NCI-H2029 treated with DMSO at 0.1 percent for 48 hours (cell line): ENCODE data around the gene SSBP2.
"Not testable (repeated sequence)": the region's sequence is repeated elsewhere in the genome, so short reads cannot be mapped to it uniquely, and the experiment has no call there.

Experiments used
- DNase-seq: peaks from one replicate; lab custom pipeline; 2025; lab: John Stamatoyannopoulos, UW

SSBP2 gene

GRCh38 chr5:81427566-81427965, 323.3 kb downstream of the SSBP2 start:
- no peak for DNase-seq

- DNase-seq = no peak
These were observed 324.4 kb downstream of the SSBP2 start for GRCh38 chr5:81426359-81427030.

DNA sequence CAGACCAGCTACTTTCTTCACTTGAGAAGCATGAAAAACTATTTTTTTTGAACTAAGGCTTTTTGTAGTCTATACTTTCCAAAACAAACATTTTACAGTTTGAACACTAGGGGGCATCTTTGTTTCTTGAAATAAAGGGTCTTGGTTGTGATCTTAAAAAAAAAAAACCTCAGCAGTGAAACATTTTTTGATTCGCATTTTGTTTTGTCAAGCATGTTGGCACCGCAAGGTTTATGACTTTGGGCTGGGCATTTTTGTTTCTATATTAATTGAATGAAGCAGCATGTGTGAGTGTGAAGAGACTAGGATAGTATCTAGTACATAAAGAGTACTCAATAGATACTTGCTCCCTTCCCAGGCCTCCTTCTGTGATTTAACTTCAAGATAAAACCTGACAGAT, 325.3 kb downstream of the SSBP2 start:
- peak; percentile 79 for DNase-seq

DNA sequence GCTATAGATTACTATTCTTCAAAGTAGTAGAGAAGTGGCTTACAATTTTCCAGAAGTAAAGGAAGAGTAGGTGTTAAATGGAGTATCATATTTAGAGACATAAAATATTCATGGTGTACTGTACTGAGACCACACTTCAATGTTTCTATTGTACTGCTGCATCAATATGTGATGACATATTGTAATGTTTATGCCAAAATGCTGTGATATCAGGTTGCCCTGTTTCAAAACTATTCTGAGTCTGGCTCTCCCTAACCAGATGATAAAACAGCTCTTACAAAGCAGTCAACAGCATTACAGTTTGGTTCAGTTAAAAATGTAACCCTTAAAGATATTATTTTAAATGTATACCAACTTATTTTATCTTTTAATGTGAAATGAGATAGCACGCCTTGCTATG, 326.2 kb downstream of the SSBP2 start:
- DNase-seq = no peak

DNA sequence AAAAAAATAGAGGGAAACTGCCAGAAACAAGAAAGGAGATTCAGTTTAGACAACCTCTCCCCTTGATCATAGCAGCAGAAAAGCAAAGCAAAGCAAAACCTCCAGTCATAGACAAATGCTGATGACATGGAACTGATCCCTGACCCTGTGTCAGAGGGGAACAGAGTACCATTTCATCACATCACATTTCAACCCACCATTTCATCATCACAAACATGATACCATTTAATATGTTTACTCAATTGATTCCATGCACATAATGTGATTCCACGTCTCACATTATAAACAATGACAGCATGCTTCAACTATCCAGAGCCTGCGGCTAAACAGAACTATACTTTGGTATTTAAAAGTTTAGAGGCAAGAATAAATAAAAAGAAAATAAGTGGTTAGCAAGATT, 328.2 kb downstream of the SSBP2 start:
- no peak for DNase-seq

- DNase-seq = no peak
These were observed 330.7 kb downstream of the SSBP2 start for GRCh38 chr5:81420039-81420667.

DNA sequence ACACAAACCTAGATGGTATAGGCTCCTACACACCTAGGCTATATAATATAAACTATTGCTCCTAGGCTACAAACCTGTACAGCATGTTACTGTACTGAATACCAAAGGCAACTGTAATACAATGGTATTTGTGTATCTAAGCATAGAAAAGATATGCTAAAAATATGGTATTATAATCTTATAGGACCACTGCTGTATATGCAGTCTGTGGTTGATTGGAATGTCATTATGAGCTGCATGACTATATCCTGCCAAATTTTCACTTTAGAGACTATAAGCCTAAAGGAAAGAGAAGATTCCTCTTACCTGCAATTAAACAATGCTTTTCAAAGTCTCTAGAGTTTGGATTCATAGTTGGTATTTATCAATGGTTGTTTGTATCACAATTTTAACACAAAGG, 332.3 kb downstream of the SSBP2 start:
- DNase-seq = no peak

DNA sequence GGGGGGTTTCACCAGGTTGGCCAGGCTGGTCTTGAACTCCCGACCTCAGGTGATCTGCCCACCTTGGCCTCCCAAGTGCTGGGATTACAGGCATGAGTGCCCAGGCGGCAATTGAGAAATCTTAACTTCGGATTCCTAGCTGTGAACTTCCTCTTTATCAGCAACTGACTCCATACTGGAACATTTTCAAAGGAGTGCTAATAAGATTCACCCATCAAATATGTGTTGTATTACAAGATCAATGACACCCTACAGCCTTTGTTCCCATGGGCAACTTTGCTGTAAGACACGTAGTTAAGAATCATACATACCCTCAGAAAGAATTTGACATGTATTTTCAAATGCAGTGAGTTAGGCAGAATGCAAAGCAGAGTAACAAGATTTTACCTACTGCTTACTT, 333.8 kb downstream of the SSBP2 start:
- DNase-seq = no peak

DNA sequence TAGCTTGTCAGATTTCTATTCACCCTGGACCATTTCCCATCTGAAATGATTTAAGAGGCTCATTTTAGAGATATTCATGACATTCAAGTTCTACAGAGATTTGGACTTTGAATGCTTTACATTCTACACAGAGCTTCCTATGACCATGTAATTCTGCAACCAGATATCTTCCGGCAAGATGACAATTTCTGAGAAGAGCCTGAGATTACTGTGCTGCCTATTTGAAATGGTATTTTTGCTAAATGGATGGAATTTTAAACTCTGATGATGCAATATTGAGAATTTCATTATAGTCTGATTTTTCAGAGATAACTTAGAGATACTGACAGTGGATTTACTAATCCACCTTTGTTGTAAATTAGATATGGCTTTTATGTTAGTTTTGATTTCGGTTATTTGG, 341.0 kb downstream of the SSBP2 start:
- no peak for DNase-seq

- DNase-seq = no peak
These were observed 341.5 kb downstream of the SSBP2 start for GRCh38 chr5:81409361-81409760.

GRCh38 chr5:81408496-81408895, 342.4 kb downstream of the SSBP2 start:
- DNase-seq = no peak

- DNase-seq = not testable (repeated sequence)
These were observed 343.1 kb downstream of the SSBP2 start for GRCh38 chr5:81407811-81408210.

- no peak for DNase-seq
These were observed 345.6 kb downstream of the SSBP2 start for GRCh38 chr5:81405126-81405891.

- no peak for DNase-seq
These were observed 348.5 kb downstream of the SSBP2 start for GRCh38 chr5:81402192-81402930.

DNA sequence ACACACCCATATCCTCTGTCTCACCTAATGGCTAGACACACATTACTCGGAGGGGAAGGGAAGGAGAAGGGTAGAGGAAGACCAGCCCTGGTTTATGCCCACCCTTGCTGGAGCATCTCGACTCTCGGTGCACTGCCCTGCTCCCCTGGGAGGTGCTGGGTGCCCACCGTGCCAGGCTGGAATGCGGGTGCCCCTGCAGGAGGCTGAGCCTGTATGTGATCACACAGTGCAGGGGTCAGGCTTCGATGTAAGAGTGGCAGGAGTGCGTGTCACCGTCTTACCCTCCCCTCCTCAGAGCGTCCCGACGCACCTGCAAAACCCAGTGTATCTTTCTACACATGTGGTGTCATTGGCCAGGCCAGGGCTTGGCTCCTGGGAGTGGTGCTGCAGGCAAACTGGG, 349.6 kb downstream of the SSBP2 start:
- DNase-seq = no peak

GRCh38 chr5:81400375-81400774, 350.5 kb downstream of the SSBP2 start:
- DNase-seq = no peak

DNA sequence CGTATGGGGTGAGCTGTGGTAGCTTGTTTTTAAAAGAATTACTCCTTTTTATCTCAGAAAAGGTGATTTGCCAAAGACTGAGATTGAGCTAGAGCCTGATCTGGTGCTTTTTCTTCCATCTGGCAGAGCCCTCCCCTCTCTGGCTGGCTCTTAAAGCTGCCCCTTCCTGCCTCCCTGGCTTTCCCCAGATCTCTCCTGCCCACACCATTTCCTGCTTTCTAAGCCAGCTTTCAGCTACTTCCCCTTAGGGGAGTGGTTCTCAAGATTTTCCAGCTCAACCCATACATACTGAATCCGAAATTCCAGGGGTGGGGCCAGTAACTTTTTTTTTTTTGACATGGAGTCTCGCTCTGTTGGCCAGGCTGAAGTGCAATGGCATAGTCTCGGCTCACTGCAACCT, 352.2 kb downstream of the SSBP2 start:
- no peak for DNase-seq

DNA sequence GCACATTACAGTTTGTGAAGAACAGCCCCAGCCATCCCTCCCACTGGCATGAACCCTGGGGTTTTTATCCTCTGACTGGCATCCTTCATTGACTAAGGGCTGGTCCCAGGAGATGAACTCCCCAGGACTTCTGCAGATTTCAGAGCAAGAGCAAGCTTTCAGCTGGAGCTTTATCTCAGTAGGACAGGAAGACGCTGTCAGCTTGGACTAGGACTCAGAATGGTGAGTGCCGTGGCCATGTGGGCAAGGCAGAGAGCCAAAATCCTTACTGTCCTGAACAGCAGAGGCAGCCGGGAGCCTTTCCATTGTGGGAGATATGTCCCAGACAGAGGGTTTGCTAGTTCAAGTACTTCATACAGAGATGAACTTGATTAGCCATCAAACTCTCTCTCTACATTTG, 353.7 kb downstream of the SSBP2 start:
- DNase-seq = no peak

GRCh38 chr5:81395262-81395661, 355.6 kb downstream of the SSBP2 start:
- DNase-seq = no peak

GRCh38 chr5:81393783-81394718, 356.8 kb downstream of the SSBP2 start, which contains the start of gene ACOT12:
Gene ACOT12, minus strand, starts transcription at chr5:81394134. Its CDS starts 20 bp downstream, at chr5:81394114.
- no peak for DNase-seq

GRCh38 chr5:81393430-81393782, 357.5 kb downstream of the SSBP2 start:
- DNase-seq = no peak
